HG03066 (cell line): ENCODE measurements around the gene SYT12.

Experiments used
- ATAC-seq: cut with Tn5 transposase; IDR thresholded peaks from one replicate; pipeline ENCODE4 v1.9.1; 2021; ENCODE audit warnings: low read depth; ENCODE audit not compliant: unreplicated experiment

SYT12 gene

DNA sequence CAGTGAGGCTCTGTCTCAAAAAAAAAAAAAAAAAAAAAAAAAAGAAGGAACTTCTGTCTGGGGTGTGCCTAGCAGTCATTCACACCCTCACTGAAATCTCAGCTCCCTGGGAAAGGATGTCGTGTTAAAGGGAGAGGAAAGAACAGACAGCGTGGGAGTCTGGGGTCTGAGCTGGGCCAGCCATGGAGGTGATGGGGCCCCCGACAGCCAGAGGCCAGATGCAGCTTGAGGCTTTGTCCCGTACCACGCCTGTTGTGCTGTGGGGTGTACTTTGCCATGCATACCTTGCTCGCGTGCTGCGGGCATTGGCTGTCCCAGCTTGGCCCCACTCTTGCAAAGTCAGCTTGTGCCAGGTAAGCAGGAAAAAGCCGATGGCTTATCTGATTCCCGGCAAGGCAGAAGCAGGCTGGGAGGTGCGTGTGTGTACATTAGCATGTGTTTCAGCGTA lies 4.6 kb downstream of the SYT12 start:
- no peak for ATAC-seq

- ATAC-seq: no peak
Measured at GRCh38 chr11:67027943-67028542, 5.1 kb downstream of the SYT12 start.

DNA sequence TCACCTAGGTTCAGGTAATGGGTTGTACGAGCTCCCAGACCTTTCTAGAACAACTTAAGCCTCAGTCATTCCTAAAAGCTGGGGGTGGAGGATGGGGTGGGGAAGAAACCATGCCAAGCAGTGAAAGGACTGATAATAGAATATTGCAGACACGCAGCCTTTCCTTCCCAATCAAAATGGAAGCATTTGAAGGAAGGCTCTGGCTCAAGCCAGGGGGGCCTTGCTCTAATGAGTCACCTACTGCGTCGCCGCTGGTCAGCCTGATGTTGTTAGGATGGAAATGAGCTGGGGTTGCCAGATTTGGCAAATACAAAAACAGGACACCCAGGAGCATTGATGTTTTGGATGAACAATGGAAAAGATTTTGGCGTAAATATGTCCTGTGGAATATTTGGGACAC lies 6.2 kb downstream of the SYT12 start:
- ATAC-seq: no peak

DNA sequence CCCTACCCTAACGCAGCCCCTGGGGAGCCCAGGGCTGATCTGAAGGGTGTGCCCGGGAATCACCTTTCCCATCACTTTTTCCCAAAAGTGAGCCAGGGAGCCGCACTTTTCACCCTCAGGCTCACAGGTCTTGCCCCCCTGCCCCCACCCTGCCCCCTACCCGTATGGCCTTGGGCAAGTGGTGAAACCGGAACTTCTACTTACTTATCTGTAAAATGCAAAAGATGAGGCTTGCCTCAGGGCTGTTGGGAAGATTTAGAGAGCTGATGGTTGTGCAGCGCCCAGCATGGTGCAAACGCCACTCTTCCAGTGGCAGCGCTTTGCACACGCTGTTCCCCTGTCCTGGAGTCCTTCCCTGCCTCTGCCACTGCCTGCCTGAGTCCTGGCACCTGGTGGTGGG lies 8.0 kb downstream of the SYT12 start:
- ATAC-seq: no peak

GRCh38 chr11:67031791-67032561 lies 9.0 kb downstream of the SYT12 start:
- no peak for ATAC-seq

- ATAC-seq: no peak
Measured at GRCh38 chr11:67032830-67033551, 10.1 kb downstream of the SYT12 start.

DNA sequence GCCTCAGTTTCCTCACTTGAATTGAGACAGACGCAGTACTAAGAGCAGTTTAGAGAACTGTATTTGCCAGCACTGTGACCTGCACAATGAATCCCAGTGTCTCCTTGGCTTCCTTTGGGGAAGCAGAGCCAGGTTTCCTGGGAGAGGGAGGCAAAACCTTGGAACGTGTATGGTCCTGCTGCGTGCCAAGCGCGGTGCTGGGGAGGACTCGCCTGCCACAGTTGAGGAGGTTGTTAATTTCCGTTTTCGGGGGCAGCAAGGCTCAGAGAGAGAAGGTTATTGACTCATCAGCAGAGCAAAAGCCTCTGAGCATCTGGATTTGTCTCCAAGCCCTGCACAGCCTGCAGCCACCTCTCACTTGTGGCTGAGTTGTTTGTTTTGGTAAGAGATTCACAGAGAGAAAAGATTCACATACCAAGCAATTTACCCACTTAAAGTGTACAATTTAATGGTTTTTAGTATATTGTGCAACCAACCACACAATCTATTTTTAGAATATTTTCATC lies 10.8 kb downstream of the SYT12 start:
- ATAC-seq: no peak

DNA sequence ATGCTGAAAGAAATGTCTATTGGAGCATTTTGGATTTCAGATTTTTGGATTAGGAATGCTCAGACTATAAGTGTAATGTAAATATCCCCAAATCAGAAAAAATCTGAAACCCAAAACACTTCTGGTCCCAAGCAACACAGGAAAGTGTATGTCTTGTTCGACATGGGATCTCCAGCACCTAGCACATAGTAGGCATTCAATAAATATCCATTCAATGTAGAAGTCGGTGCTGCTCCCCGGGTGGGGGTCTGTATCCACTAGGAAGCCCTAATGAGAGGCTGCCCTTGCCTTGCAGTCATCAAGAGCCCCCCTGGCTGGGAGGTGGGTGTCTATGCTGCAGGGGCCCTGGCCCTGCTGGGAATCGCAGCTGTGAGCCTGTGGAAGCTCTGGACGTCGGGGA lies 11.4 kb downstream of the SYT12 start:
- ATAC-seq: no peak

- no peak for ATAC-seq
Measured at GRCh38 chr11:67040147-67040546, 17.2 kb downstream of the SYT12 start.

- no peak for ATAC-seq
Measured at GRCh38 chr11:67041602-67042001, 18.7 kb downstream of the SYT12 start.

- ATAC-seq: no peak
Measured at GRCh38 chr11:67043572-67044349, 20.8 kb downstream of the SYT12 start.

DNA sequence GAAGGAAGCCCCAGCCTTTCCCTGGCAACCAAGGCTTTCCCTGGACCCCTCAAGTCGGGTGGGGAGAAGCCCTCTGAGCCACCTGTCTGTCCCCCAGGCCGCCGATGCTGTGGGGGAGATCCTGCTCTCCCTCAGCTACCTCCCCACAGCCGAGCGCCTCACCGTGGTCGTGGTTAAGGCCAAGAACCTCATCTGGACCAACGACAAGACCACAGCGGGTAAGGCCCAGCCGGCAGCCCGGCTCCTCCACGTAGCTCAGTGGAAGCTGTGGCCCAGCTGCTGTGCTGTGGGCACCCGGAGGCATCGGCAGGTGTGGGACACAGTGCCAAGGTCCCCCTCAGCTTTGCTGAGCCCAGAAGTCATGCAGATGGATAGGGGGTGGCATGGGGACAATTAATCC lies 21.6 kb downstream of the SYT12 start:
- ATAC-seq: no peak

DNA sequence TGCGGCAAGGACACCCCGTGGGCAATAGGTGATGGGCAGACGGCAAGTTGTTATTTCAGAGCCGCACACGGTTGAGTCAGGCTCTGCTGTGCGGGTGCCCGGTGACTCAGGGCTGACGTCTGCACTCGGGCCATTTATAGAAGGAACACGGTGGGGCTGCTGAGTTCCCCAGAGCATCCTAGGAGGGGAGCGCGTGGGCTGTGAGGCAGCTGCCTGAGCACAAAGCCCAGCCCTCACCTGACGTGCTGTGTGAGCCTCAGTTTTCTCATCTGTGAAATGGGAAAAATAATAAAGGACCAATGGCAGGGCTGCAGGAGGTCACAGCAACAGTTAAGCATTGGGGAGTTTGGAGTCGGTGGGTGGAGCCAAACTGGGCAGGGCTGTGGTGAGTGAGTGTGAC lies 22.4 kb downstream of the SYT12 start:
- ATAC-seq: no peak

- no peak for ATAC-seq
Measured at GRCh38 chr11:67048515-67049130, 25.7 kb downstream of the SYT12 start.

- ATAC-seq: no peak
Measured at GRCh38 chr11:67050139-67050538, 27.2 kb downstream of the SYT12 start.

GRCh38 chr11:67051180-67051893 lies 28.4 kb downstream of the SYT12 start:
- no peak for ATAC-seq

GRCh38 chr11:67051945-67052488 lies 29.1 kb downstream of the SYT12 start:
- ATAC-seq: no peak

DNA sequence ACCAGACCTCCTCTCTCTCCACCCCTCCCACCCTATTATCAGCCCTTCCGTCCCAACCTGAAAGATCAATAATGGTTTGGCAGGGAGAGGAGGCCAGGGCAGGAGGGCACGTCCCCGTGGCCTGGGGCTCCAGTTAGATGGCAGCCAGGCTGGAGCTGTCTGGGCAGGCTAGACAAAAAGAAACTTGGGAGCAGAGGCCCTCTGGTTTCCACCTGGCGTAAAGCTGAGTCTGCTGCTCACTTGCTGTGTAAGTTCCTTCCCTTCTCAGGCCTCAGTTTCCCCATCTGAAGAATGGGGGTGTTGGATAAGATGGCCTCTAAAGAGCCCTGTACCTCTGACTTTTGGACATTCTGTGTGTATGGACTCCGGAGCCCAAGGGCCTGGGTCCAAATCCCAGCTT lies 30.0 kb downstream of the SYT12 start:
- no peak for ATAC-seq

DNA sequence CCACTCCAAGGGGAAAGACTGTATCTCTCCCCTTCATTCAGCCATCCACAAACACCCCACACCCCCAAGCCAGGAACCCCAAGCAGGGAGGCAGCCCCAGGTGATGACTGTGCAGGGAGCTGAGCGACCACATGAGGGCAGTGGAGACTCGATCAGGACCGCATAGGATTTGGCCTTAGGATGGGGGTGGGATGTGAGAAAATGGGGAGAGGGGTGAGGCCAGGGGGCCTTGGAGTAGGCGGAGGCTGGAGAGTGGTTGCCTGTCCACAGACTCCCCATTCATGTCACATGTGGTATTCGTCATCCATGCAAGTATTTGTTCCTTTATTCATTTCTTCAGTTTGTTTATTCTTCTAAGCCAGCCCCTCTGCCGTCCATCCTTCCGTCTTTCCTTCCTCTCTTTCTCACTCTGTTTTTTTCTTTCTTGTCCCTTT lies 31.0 kb downstream of the SYT12 start:
- no peak for ATAC-seq
